Measurements from ENCODE around the gene SIRPA. TPM values are rescaled to one million over a fixed set of nuclear protein-coding genes. Genes with fewer than 3 reads are reported as not detected.

SIRPA gene
- total RNA-seq, 2 donors from 2014 or later, result 9.8 to 12.2 TPM

- intact Hi-C loops (cut with DNase I), result no loop called here
- no peaks in the 10 kb centered on the region for H3K27me3 ChIP-seq
Observed at GRCh38 chr20:1983301-1983700, 88.1 kb downstream of the SIRPA start.

GRCh38 chr20:1987826-1988225 lies 92.6 kb downstream of the SIRPA start:
- TF ChIP-seq CTCF (IDR thresholded peaks at IDR 0.05), result no peak
- intact Hi-C loops (cut with DNase I), result no loop called here
- Histone ChIP-seq H3K27ac (no peak overlapping the region), H3K36me3 (no peaks in the 10 kb centered on the region), H3K4me1 (no peaks in the 10 kb centered on the region), H3K9ac (ENCODE audit: low read depth in 2 of 2, low read length in 2 of 2) (no peak overlapping the region), H3K27me3 (no peaks in the 10 kb centered on the region), H3K4me3 (no peak overlapping the region), H3K9me3 (no peaks in the 10 kb centered on the region)
- no peak for DNase-seq

More at GRCh38 chr20:1983301-1983700, 88.1 kb downstream of the SIRPA start:
- no peak overlapping the region for H3K9ac ChIP-seq (ENCODE audit: low read depth in 2 of 2, low read length in 2 of 2)
- no peak for TF ChIP-seq CTCF (IDR thresholded peaks at IDR 0.05)
- no peaks in the 10 kb centered on the region for H3K4me1 ChIP-seq
- H3K27ac ChIP-seq, result no peak overlapping the region
- no peak for DNase-seq
- H3K9me3 ChIP-seq, result no peaks in the 10 kb centered on the region
- no peaks in the 10 kb centered on the region for H3K36me3 ChIP-seq
- H3K4me3 ChIP-seq, result no peak overlapping the region

Other genes with a start within 250 kb of the SIRPA start
- under 1 TPM; 0.61 to 0.69 TPM for gene SIRPG, start 237.6 kb upstream of the SIRPA start, total RNA-seq
- not detected for gene PDYN, start 98.7 kb downstream of the SIRPA start, total RNA-seq
- gene STK35, start 206.4 kb downstream of the SIRPA start, total RNA-seq, result 10 to 100 TPM; 25.8 to 26.7 TPM